CD4-positive, alpha-beta T cell treated with Interleukin-4 for 4 hours (primary cell): Measurements from ENCODE around the gene APBB2.
"Not testable (repeated sequence)": the region's sequence is repeated elsewhere in the genome, so short reads cannot be mapped to it uniquely, and the experiment has no call there.

Experiments used
- DNase-seq: peaks from one replicate; pipeline ENCODE4 v3.0.0-alpha.2; 2020

APBB2 gene

GRCh38 chr4:40842318-40842717 is 372.0 kb downstream of the APBB2 start:
- DNase-seq = no peak

- peak; percentile 41 for DNase-seq
Measured at GRCh38 chr4:40840985-40841571, 373.3 kb downstream of the APBB2 start.

GRCh38 chr4:40840255-40840984 is 373.9 kb downstream of the APBB2 start:
- DNase-seq = no peak

GRCh38 chr4:40838742-40839141 is 375.6 kb downstream of the APBB2 start:
- DNase-seq = no peak

- DNase-seq = no peak
Measured at GRCh38 chr4:40837094-40837870, 377.1 kb downstream of the APBB2 start.

GRCh38 chr4:40833212-40833611 is 381.1 kb downstream of the APBB2 start:
- DNase-seq = no peak

- no peak for DNase-seq
Measured at GRCh38 chr4:40832175-40832574, 382.2 kb downstream of the APBB2 start.

GRCh38 chr4:40831146-40831907 is 383.0 kb downstream of the APBB2 start:
- no peak for DNase-seq

- DNase-seq = no peak
Measured at GRCh38 chr4:40829586-40829985, 384.8 kb downstream of the APBB2 start.

GRCh38 chr4:40828661-40829060 is 385.7 kb downstream of the APBB2 start:
- no peak for DNase-seq

GRCh38 chr4:40827758-40828157 is 386.6 kb downstream of the APBB2 start:
- no peak for DNase-seq

GRCh38 chr4:40826821-40827220 is 387.5 kb downstream of the APBB2 start:
- no peak for DNase-seq

GRCh38 chr4:40825014-40825838 is 389.1 kb downstream of the APBB2 start:
- no peak for DNase-seq

GRCh38 chr4:40822420-40823166 is 391.7 kb downstream of the APBB2 start:
- DNase-seq = no peak

GRCh38 chr4:40820101-40820500 is 394.2 kb downstream of the APBB2 start:
- DNase-seq = no peak

GRCh38 chr4:40817157-40817556 is 397.2 kb downstream of the APBB2 start:
- not testable (repeated sequence) for DNase-seq

- DNase-seq = no peak
Measured at GRCh38 chr4:40812856-40813255, 401.5 kb downstream of the APBB2 start.

GRCh38 chr4:40812386-40812785 is 402.0 kb downstream of the APBB2 start:
- no peak for DNase-seq

- DNase-seq = peak; percentile 4
Measured at GRCh38 chr4:40811956-40812355, 402.4 kb downstream of the APBB2 start.

GRCh38 chr4:40808926-40809457 is 405.4 kb downstream of the APBB2 start:
- DNase-seq = no peak

- DNase-seq = no peak
Measured at GRCh38 chr4:40804598-40804997, 409.7 kb downstream of the APBB2 start.
